Activated naive CD4-positive, alpha-beta T cell treated with anti-CD3 and anti-CD28 coated beads, Interleukin-2, amount 50 U/mL, for 72 hours (primary cell): ENCODE measurements around the gene ZBTB44. TPM values are rescaled to one million over a fixed set of nuclear protein-coding genes. Genes with fewer than 3 reads are reported as not detected.

Experiments used
- ATAC-seq, 2 donors: fragments of 150-1000 bp; cut with Tn5 transposase; 2 replicates each; pipeline ENCODE4 v1.10.0; 2021; ENCODE audit warnings: mild to moderate bottlenecking in 2 of 2, moderate library complexity in 2 of 2
- DNase-seq, 2 donors: peaks; one replicate each; pipeline ENCODE4 v3.0.0; 2021 to 2022; ENCODE audit warnings: low spot score in 2 of 2
- H3K27ac Mint-ChIP-seq, 2 donors: one replicate each; pipeline ENCODE4 v1.8.0; 2022; ENCODE audit warnings: mild to moderate bottlenecking in 2 of 2, mixed read lengths in 2 of 2
- H3K36me3 Mint-ChIP-seq, 2 donors: one replicate each; pipeline ENCODE4 v1.8.0; 2022; ENCODE audit warnings: mixed read lengths in 2 of 2
- H3K9me3 Mint-ChIP-seq, 2 donors: one replicate each; pipeline ENCODE4 v1.8.0; 2022; ENCODE audit warnings: mixed read lengths in 2 of 2
- total RNA-seq, 2 donors: library from RNA; stranded (reverse); gene quantifications; one replicate each; pipeline ENCODE4 v1.2.3, GENCODE V29; 2022

Gene ZBTB44
- total RNA-seq, 2 donors from 2014 or later = 43.4 to 47.2 TPM

DNA sequence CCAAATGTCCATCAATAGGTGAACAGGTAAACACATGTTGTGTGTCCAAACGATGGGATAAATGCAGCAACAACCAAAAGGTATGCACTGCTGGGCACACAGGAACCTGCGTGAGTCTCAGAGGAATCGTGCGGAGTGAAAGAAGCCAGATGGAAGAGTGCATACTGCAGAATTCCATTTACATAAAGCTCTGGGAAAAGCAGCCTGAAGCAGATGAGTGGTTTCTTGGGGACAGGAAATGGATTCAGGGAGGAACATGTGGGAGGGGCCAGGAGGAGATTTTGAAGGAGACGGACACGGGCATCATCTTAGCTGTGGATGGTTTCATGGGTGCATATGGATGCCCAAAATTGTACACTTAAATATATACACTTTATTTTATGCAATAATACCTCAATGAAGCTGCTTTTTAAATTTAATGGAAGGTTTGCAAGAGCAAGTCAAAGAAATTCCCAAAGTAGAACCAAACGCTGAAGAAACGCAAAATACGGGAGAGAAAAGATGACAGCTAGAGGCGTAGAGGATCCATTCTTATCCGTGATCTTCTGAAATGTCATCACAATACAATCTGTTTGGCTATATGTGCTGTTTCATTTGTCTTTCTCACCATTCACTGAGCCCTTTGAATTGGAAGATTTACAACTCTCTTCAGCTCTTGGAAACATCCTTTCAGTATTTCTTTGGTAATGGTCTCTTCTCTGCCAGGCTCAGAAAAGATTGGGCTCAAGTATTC lies 130.7 kb downstream of the ZBTB44 start:
- no peak overlapping the region for H3K27ac Mint-ChIP-seq
- H3K9me3 Mint-ChIP-seq = no peaks in the 10 kb centered on the region

DNA sequence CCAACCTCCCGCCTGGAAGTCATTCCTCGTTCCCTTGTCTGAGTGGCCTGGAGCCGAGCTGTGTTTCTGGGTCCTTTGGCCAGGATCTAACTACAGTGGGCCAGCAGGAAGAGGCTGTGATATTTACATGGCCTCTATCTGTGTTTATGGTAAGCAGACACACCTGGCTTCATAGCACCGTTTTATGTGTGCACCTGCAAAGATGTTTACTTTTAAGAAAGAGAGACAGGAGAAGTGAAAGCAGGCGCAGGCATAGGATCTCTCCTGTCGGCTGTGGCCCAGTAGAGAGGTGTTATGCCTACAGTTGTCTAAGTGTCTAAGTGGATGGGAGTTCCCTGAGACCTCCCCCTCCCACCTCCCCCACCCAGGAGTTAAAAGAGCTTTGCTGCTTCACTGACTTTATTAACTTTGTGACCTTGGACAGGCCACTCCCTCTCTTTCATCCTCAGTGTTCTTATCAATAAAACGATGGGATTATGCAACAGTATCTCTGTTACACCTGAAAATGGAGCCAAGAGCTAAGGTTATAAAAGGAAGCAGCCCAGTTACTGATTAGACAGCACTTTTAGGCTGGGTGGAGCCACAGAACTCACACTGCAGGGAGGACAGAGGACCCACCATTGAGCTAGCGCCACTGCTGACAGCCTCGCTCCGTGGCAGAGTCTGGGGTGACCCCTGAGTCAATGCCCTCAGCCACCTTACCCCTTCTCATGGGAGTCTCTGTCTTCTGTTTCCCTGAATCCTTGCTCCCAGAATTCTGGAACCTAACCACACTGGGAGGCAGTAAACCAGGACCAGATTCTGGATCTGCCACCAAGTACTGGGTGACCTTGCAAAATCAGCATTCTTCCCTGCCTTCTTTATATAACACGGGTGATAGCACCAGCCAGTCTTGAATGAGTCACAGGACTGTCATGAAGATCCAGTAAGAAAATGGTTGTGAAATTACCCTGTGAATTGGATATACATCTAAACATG lies 133.1 kb downstream of the ZBTB44 start:
- H3K27ac Mint-ChIP-seq = no peak overlapping the region
- H3K36me3 Mint-ChIP-seq = no peaks in the 10 kb centered on the region

More for the DNA sequence above, 130.7 kb downstream of the ZBTB44 start:
- ATAC-seq (no peak), DNase-seq (no peak)
- H3K36me3 Mint-ChIP-seq = no peaks in the 10 kb centered on the region

DNA sequence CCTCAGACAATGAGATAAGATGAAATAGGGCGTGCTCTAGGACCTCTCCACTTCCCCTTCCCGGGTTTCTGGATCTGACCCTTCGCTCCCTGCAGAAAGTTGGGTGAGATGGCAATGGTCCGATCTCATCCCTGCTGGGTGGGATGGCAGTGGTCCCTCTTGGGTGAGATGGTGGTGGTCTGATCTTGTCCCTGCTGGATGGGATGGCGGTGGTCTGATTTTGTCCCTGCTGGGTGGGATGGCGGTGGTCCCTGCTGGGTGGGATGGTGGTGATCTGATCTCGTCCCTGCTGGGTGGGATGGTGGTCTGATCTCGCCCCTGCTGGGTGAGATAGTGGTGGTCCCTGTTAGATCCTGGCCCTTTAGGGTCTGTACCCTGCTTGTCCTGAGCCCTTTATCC lies 133.8 kb downstream of the ZBTB44 start:
- Mint-ChIP-seq H3K27ac (no peak overlapping the region), H3K9me3 (no peaks in the 10 kb centered on the region), H3K36me3 (no peaks in the 10 kb centered on the region)
- DNase-seq = no peak
- ATAC-seq = no peak

More for the DNA sequence above, 133.1 kb downstream of the ZBTB44 start:
- H3K9me3 Mint-ChIP-seq = no peaks in the 10 kb centered on the region
- DNase-seq (no peak), ATAC-seq (no peak)

DNA sequence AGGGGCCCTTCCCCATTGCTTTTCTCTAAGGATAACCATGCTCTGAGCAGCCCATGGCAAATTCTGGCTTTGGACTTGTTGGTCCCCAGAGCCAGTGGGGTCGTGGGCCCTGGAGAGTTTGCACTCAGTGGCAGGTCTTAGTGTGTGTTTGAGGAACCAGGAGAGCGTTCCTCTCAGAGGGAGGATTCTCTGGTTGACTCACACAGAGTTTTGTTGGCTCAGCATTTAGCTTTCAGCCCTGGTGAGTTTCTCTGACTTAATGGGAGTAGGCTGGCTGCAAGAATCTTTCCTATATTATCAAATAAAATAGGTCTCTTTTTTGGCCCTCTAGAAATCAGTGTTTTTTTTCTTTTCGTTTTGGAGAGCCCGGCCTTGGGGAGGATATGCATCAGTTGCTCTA lies 134.2 kb downstream of the ZBTB44 start:
- DNase-seq (no peak), ATAC-seq (no peak)
- Mint-ChIP-seq H3K36me3 (no peaks in the 10 kb centered on the region), H3K27ac (no peak overlapping the region), H3K9me3 (no peaks in the 10 kb centered on the region)

DNA sequence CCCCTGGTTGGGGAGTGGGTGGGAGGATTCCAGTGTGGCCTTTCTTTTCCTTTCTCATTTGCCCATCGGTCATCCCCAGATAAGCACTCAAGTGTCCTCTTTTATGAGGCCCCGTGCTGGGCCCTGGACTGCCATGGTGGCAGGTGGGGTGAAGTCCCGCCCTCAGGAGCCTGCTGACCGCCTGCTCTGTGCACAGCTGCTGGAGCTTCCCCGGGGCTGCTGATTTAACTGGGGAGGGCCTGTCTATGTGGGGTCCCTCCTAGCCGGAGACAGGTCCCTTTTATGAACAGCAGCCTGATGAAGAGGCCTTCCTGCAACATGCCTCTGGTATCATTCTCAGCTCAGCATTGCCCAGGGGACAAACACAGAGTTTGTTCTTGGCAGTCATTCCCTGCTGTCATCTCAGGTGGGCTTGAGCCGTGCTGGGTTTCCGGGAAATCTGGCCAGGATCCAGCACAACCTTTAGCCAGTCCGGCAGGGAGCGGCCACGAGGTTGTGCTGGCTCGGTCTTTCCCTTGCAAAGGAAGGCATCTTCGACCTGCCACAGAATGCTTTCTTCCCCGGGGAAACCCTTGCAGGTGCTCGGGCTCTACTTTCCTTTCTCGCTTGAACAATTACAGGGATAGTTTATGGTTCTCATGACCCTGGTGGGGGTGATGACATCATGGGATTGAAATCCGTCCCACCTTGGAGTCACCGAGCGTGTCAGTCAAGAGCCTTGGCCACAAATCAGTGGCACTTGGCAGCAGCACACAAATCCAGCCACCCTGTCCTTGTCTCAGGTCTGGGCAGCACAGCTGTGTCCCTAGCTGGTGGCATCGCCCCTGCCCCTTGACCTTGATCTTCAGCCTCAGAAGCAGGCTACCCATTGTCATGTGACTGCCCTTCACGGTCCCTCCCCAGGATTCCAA lies 135.1 kb downstream of the ZBTB44 start:
- Mint-ChIP-seq H3K9me3 (peaks cover 0 to 8% of the 10 kb centered on the region in 2 donors), H3K27ac (no peak overlapping the region), H3K36me3 (peaks cover 0 to 4% of the 10 kb centered on the region in 2 donors)
- no peak for DNase-seq
- ATAC-seq = no peak

DNA sequence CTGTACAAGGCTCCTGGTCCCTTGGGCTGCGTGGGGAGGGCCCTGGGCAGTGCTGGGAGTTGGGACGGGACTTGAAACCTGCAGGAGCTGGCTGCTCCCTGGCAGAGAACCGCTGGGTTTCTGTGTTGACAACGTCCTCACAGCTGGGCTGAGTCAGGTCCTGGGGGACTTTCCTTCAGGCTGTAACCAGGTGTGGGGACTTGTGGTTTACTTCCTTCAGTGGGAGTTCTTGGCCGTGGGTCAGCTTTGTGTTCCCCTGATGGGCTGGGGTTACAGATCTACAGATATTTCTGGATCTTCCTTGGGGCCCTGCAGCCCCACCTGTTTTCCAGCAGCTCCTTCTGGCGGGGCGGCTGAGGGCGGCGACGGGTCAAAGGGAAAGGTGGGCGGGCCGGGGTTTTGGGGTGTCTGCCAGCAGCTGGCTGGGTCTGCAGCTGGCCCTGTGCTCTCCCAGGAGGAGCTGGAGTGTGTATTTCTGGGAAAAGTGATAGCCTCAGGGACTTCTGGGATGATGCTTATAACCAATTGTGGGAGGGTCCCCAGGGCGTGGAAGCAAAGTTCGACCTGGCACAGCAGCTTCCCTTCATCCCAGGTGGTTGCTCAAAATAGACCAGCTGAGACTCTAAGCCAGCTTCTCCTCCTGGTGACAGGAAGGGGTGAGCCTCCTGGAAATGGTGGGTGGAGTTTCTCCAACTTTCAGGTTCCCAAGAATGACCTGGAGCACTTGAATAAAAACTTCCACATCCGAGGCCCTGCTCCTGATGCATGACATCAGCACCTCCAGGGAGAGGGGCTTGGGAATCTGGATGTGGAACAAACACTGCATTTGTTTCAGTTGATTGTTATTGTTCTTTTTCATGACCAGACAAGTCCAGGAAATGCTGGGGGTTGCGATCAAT lies 136.0 kb downstream of the ZBTB44 start:
- Mint-ChIP-seq H3K9me3 (peaks cover 0 to 9% of the 10 kb centered on the region in 2 donors), H3K36me3 (peaks cover 0 to 6% of the 10 kb centered on the region in 2 donors), H3K27ac (no peak overlapping the region)
- no peak for DNase-seq
- no peak for ATAC-seq

DNA sequence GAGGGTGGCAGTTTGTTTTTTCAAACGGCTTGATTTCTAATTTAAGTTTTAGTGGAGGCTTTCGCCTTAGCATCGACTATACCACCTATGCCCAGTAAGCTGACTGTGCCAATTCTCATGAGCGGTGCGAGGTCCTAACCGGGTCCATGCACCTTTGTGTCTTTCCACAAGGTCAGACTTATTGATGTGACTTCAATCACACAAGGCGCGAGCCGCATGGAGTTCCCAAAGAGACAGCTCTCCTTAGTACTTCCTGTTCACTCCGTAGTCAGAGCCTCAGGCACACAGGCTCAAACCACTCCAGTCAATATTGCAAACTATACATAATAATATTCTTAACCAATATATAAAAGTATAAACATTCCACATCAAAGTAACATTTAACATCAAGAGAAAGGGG lies 136.9 kb downstream of the ZBTB44 start:
- DNase-seq (no peak), ATAC-seq (no peak)
- Mint-ChIP-seq H3K36me3 (peaks cover 0 to 6% of the 10 kb centered on the region in 2 donors), H3K27ac (no peak overlapping the region), H3K9me3 (peaks cover 0 to 9% of the 10 kb centered on the region in 2 donors)

Other genes starting within 250 kb of the ZBTB44 start
- gene APLP2, start 245.0 kb downstream of the ZBTB44 start, total RNA-seq = 10 to 100 TPM; 30.3 to 32.2 TPM
- under 1 TPM in 1 of 2 donors, not detected in 1; 0.10 TPM for gene ST14, start 155.1 kb downstream of the ZBTB44 start, total RNA-seq
- gene ADAMTS8, start 113.7 kb upstream of the ZBTB44 start, total RNA-seq = not detected
- gene ADAMTS15, start 133.7 kb upstream of the ZBTB44 start, total RNA-seq = not detected